IMR-90 (cell line): ENCODE measurements around the gene LAMA2. TPM values are rescaled to one million over a fixed set of nuclear protein-coding genes. Genes with fewer than 3 reads are reported as not detected.
A peak's percentile ranks its signal among the peaks of the same experiment; 100 is the strongest.

ENCODE experiments used
- ATAC-seq: fragments of 200-7000 bp; cut with Tn5 transposase; 2 replicates; pipeline ENCODE4 v1.9.1; 2020; ENCODE audit warnings: low read depth, mild to moderate bottlenecking, moderate library complexity
- BruUV-seq: library from RNA; stranded (reverse); fragments of 400-500 nt; replicated peaks from 2 replicates; lab custom pipeline; 2021; lab: Mats Ljungman, UMichigan
- CTCF ChIA-PET: fragments of 300-600 bp; formaldehyde crosslinking; extraction: SDS; loops from one replicate; lab custom pipeline; 2021; ENCODE audit warnings: antibody characterized with exemption; lab: Yijun Ruan, JAX
- POLR2A ChIA-PET: fragments of 300-600 bp; sonication (Branson Sonifier 250); formaldehyde crosslinking; loops from one replicate; lab custom pipeline; 2022; ENCODE audit warnings: antibody characterized with exemption; ENCODE audit not compliant: unreplicated experiment; lab: Charles Lee
- DNase-seq: peaks from one replicate; pipeline ENCODE4 v3.0.0; 2013
- H2AFZ ChIP-seq: replicated peaks from 2 replicates; pipeline ENCODE3; 2013; ENCODE audit warnings: low read length, mild to moderate bottlenecking; ENCODE audit not compliant: poor library complexity
- H2AK5ac ChIP-seq: 2 replicates; pipeline ENCODE4 v1.6.1; 2013; ENCODE audit warnings: low read depth, low read length, inconsistent platforms
- H2AK9ac ChIP-seq: replicated peaks from 2 replicates; pipeline ENCODE3; 2013; ENCODE audit warnings: mild to moderate bottlenecking, low read depth, low read length, moderate library complexity; ENCODE audit not compliant: poor library complexity
- H2BK120ac ChIP-seq: 2 replicates; pipeline ENCODE4 v1.6.1; 2013; ENCODE audit warnings: low read depth, low read length, inconsistent platforms
- H2BK15ac ChIP-seq: 3 replicates; pipeline ENCODE4 v1.6.1; 2013; ENCODE audit warnings: low read depth, low read length, inconsistent platforms
- H2BK20ac ChIP-seq: 2 replicates; pipeline ENCODE4 v1.6.1; 2013; ENCODE audit warnings: low read depth, mild to moderate bottlenecking, inconsistent platforms, low read length, moderate library complexity
- H2BK5ac ChIP-seq: 2 replicates; pipeline ENCODE4 v1.6.1; 2013; ENCODE audit warnings: mild to moderate bottlenecking, low read depth, low read length, inconsistent platforms; ENCODE audit not compliant: poor library complexity, severe bottlenecking
- H3K14ac ChIP-seq: replicated peaks from 2 replicates; pipeline ENCODE4 v1.6.1; 2013; ENCODE audit warnings: low read depth, low read length, inconsistent platforms
- H3K18ac ChIP-seq: 2 replicates; pipeline ENCODE4 v1.6.1; 2013; ENCODE audit warnings: low read depth, low read length, control low read depth
- H3K23ac ChIP-seq: 2 replicates; pipeline ENCODE4 v1.6.1; 2013; ENCODE audit warnings: low read depth, low read length, inconsistent platforms
- H3K27ac ChIP-seq: 2 replicates; pipeline ENCODE4 v1.5.1; 2013; ENCODE audit warnings: mild to moderate bottlenecking, control low read depth, low read length; ENCODE audit not compliant: insufficient read depth
- H3K27me3 ChIP-seq: 2 replicates; pipeline ENCODE4 v1.6.1; 2013; ENCODE audit warnings: low read length; ENCODE audit not compliant: control insufficient read depth, insufficient read depth
- H3K36me3 ChIP-seq: 2 replicates; pipeline ENCODE4 v1.6.1; 2013; ENCODE audit warnings: low read length, mixed read lengths; ENCODE audit not compliant: control insufficient read depth, insufficient read depth
- H3K4ac ChIP-seq: 2 replicates; pipeline ENCODE4 v1.6.1; 2013; ENCODE audit warnings: low read depth, low read length, inconsistent platforms
- H3K4me1 ChIP-seq: 2 replicates; pipeline ENCODE4 v1.6.1; 2013; ENCODE audit warnings: low read length, mixed read lengths; ENCODE audit not compliant: control insufficient read depth, insufficient read depth
- H3K4me2 ChIP-seq: 2 replicates; pipeline ENCODE4 v1.6.1; 2013; ENCODE audit warnings: low read depth, mild to moderate bottlenecking, control low read depth, low read length, moderate library complexity
- H3K4me3 ChIP-seq: 2 replicates; pipeline ENCODE4 v1.5.1; 2013; ENCODE audit warnings: low read depth, mild to moderate bottlenecking, control low read depth, low read length, moderate library complexity; ENCODE audit not compliant: insufficient read depth
- H3K56ac ChIP-seq: 2 replicates; pipeline ENCODE4 v1.6.1; 2013; ENCODE audit warnings: low read length, inconsistent platforms; ENCODE audit not compliant: insufficient read depth; ENCODE audit errors: extremely low read depth
- H3K79me1 ChIP-seq, 2 experiments: 2 replicates each; pipeline ENCODE4 v1.6.1; 2013; ENCODE audit warnings: low read length in 2 of 2, inconsistent platforms in 1 of 2, low read depth in 1 of 2
- H3K9ac ChIP-seq: 2 replicates; pipeline ENCODE4 v1.6.1; 2013; ENCODE audit warnings: low read depth, low read length, control low read depth
- H3K9me1 ChIP-seq: 2 replicates; pipeline ENCODE4 v1.6.1; 2013; ENCODE audit warnings: low read length, inconsistent platforms; ENCODE audit not compliant: insufficient read depth
- H3K9me3 ChIP-seq: 2 replicates; pipeline ENCODE4 v1.6.1; 2013; ENCODE audit warnings: low read length; ENCODE audit not compliant: control insufficient read depth, insufficient read depth
- H4K20me1 ChIP-seq: 2 replicates; pipeline ENCODE4 v1.6.1; 2013; ENCODE audit warnings: low read length, inconsistent platforms; ENCODE audit not compliant: insufficient read depth
- H4K5ac ChIP-seq: 2 replicates; pipeline ENCODE4 v1.6.1; 2013; ENCODE audit warnings: mild to moderate bottlenecking, low read depth, low read length, control low read depth
- H4K8ac ChIP-seq, 2 experiments: 2 replicates each; pipeline ENCODE4 v1.6.1; 2013; ENCODE audit warnings: low read depth in 2 of 2, low read length in 2 of 2, control low read depth in 1 of 2, inconsistent platforms in 1 of 2
- H4K91ac ChIP-seq: 2 replicates; pipeline ENCODE4 v1.6.1; 2013; ENCODE audit warnings: low read depth, low read length, inconsistent platforms; ENCODE audit not compliant: insufficient read depth
- CEBPB ChIP-seq: IDR thresholded peaks from 2 replicates; pipeline ENCODE4 v1.6.1; 2012; ENCODE audit warnings: low read depth, low read length, improper control_type of control experiment
- MAFK ChIP-seq: IDR thresholded peaks from 2 replicates; pipeline ENCODE4 v1.6.1; 2012; ENCODE audit warnings: low read depth, low read length, improper control_type of control experiment
- RAD21 ChIP-seq: IDR thresholded peaks from 2 replicates; pipeline ENCODE4 v1.6.1; 2012; ENCODE audit warnings: low read length, improper control_type of control experiment
- SMC3 ChIP-seq: fragments of 150-350 bp; IDR thresholded peaks from 2 replicates; pipeline ENCODE4 v1.6.1; 2016; ENCODE audit warnings: low read depth, mild to moderate bottlenecking, antibody characterized with exemption, low read length, moderate library complexity
- WGBS, 2 experiments: methylation state at CpG; one replicate each; pipeline versions ENCODE4 v1.1.5 to v1.1.7; 2013; ENCODE audit warnings: missing lambda C conversion rate in 2 of 2; ENCODE audit not compliant: insufficient read length in 1 of 2; ENCODE audit errors: extremely low coverage in 2 of 2; 5-methylcytosine and 5-hydroxymethylcytosine counted together
- dilution Hi-C: fragments of 300-500 bp; cut with HindIII; formaldehyde crosslinking; loops from one replicate; pipeline ENCODE4 v1.14.3; 2018; ENCODE audit warnings: low sequenced_read_pairs; ENCODE audit not compliant: unreplicated experiment
- in situ Hi-C: fragments of 300-500 bp; cut with MboI; formaldehyde crosslinking; loops from 3 replicates; pipeline ENCODE4 v1.14.3; 2019; ENCODE audit warnings: low sequenced_read_pairs, inconsistent platforms, mixed read lengths
- intact Hi-C: fragments of 100-400 bp; cut with micrococcal nuclease; formaldehyde crosslinking; loops from 2 replicates; pipeline ENCODE4 v1.10.0; 2022
- polyA plus RNA-seq, 3 experiments: library from polyadenylated mRNA; depleted of rRNA; stranded (reverse); fragments of >200 nt; gene quantifications; 2 replicates each; pipeline ENCODE4 v1.2.3, GENCODE V29; 2012; ENCODE audit warnings: low replicate concordance in 1 of 3
- total RNA-seq: library from RNA; depleted of rRNA; stranded (reverse); fragments of >200 nt; gene quantifications from 2 replicates; pipeline ENCODE4 v1.2.3, GENCODE V29; 2012

LAMA2 gene
- total and polyA plus RNA-seq, 2 of the 4 experiments (the other 2 are of a cell fraction): 9.9 to 13.3 TPM

- no TSS peak for BruUV-seq
- 100% methylated on average over 1 of the region's 4 CpGs; no CpG with 5 or more reads in 1 of the 2 experiments for WGBS, 2 experiments
Measured at GRCh38 chr6:129476248-129476564, 593.3 kb downstream of the LAMA2 start.

More at GRCh38 chr6:129476248-129476564, 593.3 kb downstream of the LAMA2 start:
- ATAC-seq (no peak), DNase-seq (no peak)
- Histone ChIP-seq H4K91ac (no peak overlapping the region), H2BK20ac (no peak overlapping the region), H3K23ac (no peak overlapping the region), H4K5ac (no peak overlapping the region), H2AK9ac (no peak overlapping the region), H3K9me1 (0 out of 2 replicates have a peak, but pooled peaks cover 3% of the 10 kb centered on the region), H3K36me3 (no peaks in the 10 kb centered on the region), H2BK120ac (no peak overlapping the region), H3K4ac (no peak overlapping the region), H3K27me3 (no peaks in the 10 kb centered on the region), H3K27ac (no peak overlapping the region), H3K9me3 (no peaks in the 10 kb centered on the region), H2AFZ (no peak overlapping the region), H3K9ac (no peak overlapping the region), H3K18ac (no peak overlapping the region), H3K56ac (no peak overlapping the region), H3K79me1 (no peaks in the 10 kb centered on the region), H2BK15ac (no peak overlapping the region), H2BK5ac (no peak overlapping the region), H4K20me1 (no peaks in the 10 kb centered on the region), H3K4me1 (peaks cover 5% of the 10 kb centered on the region), H3K4me2 (no peak overlapping the region), H4K8ac (no peak overlapping the region), H3K14ac (no peak overlapping the region), H3K4me3 (no peak overlapping the region), H2AK5ac (no peak overlapping the region)
- TF ChIP-seq RAD21 (no peak), MAFK (peak; percentile 43), SMC3 (no peak), CEBPB (no peak)
- POLR2A ChIA-PET: no interaction called here
- dilution Hi-C loops: no loop called here
- intact Hi-C loops: no loop called here
- CTCF ChIA-PET: interaction anchor here (0.6 to 1.5 kb wide), 4 partner anchors 9 to 89 kb away, joined by 3 to 7 read pairs (median 4); no protein-coding TSS in a partner anchor
- in situ Hi-C loops: no loop called here
